ENCODE data around the gene NUF2.

GRCh38 chr1:163387146-163387545, 65.4 kb downstream of the NUF2 start:
- TF ChIP-seq EZH2phosphoT487 (IDR thresholded peaks at IDR 0.05; ENCODE audit: borderline replicate concordance, low read length) (no peak), EZH2 (IDR thresholded peaks at IDR 0.05; ENCODE audit: low read length, unreplicated experiment) (no peak)
- TF ChIP-seq, protein P1, sequence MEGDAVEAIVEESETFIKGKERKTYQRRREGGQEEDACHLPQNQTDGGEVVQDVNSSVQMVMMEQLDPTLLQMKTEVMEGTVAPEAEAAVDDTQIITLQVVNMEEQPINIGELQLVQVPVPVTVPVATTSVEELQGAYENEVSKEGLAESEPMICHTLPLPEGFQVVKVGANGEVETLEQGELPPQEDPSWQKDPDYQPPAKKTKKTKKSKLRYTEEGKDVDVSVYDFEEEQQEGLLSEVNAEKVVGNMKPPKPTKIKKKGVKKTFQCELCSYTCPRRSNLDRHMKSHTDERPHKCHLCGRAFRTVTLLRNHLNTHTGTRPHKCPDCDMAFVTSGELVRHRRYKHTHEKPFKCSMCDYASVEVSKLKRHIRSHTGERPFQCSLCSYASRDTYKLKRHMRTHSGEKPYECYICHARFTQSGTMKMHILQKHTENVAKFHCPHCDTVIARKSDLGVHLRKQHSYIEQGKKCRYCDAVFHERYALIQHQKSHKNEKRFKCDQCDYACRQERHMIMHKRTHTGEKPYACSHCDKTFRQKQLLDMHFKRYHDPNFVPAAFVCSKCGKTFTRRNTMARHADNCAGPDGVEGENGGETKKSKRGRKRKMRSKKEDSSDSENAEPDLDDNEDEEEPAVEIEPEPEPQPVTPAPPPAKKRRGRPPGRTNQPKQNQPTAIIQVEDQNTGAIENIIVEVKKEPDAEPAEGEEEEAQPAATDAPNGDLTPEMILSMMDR (conservative IDR thresholded peaks at IDR 0.05; ENCODE audit: low read depth, low read length) = no peak

All from PC-3 (cell line).